Measurements from ENCODE around the gene SAFB2. TPM values are rescaled to one million over a fixed set of nuclear protein-coding genes. Genes with fewer than 3 reads are reported as not detected.

Gene SAFB2
- total RNA-seq, 1 donor from 2014 or later = 44.3 TPM

DNA sequence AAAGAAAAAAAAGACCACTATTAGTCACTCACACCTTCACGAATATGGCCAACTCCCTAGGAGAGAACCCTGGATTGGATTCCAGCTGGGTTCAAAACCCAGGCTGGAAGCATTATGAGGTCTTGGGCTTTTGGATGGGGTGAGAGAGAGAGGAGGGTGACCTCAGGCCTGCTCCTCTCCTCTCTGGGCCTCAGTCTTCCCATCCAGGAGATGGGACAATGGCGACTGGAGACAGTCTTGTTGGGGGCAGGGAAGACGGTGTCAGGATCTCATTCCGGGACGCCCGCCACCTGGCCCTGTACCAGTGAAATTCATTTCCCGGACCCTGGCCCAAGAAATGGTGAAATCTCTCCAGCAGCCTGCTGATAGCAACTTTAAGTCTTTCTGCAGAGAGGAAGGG is 81.1 kb downstream of the SAFB2 start:
- DNase-seq = no peak

GRCh38 chr19:5540208-5540607 is 82.4 kb downstream of the SAFB2 start:
- DNase-seq = no peak

DNA sequence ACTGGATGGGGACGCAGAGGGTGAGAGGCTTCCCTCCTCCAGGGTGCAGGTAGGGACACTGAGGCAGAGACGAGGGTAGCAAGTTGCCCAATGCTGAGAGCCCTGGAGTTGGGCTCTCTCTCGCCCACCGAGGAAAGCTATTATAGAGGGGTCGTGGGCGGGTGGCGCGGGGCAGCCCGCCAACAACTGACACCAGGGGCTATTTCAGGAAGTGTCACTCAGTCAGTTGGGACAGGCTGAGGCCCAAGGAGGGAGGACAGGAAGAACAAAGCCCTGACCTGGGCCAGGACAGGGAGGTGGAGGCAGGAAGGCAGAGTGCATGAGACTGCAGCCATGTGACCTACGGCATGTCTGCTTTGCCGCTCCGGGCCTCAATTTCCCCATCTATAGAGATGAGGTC is 84.7 kb downstream of the SAFB2 start:
- DNase-seq = no peak

Small RNA genes lying within 50 kb of the gene (small RNA-seq; reads per million reads assigned to genes)
- gene SNRPEP4 = not detected

Other genes with a start within 250 kb of the SAFB2 start
- gene ZNRF4, start 167.4 kb downstream of the SAFB2 start, total RNA-seq = not detected
- 0.31 TPM for gene TINCR, start 54.8 kb downstream of the SAFB2 start, total RNA-seq
- gene SAFB, start 307 bp upstream of the SAFB2 start, total RNA-seq = 76.6 TPM
- 16.2 TPM for gene MICOS13, start 57.7 kb upstream of the SAFB2 start, total RNA-seq
- gene HSD11B1L, start 58.3 kb upstream of the SAFB2 start, total RNA-seq = 16.7 TPM
- gene RPL36, start 67.5 kb upstream of the SAFB2 start, total RNA-seq = 299 TPM
- 39.6 TPM for gene LONP1, start 97.4 kb upstream of the SAFB2 start, total RNA-seq
- gene CATSPERD, start 97.9 kb upstream of the SAFB2 start, total RNA-seq = not detected
- 0.16 TPM for gene PRR22, start 162.0 kb upstream of the SAFB2 start, total RNA-seq
- gene DUS3L, start 168.4 kb upstream of the SAFB2 start, total RNA-seq = 13.3 TPM
- not detected for gene NRTN, start 182.3 kb upstream of the SAFB2 start, total RNA-seq
- not detected for gene FUT6, start 216.9 kb upstream of the SAFB2 start, total RNA-seq
- gene FUT3, start 228.7 kb upstream of the SAFB2 start, total RNA-seq = not detected
- gene FUT5, start 247.8 kb upstream of the SAFB2 start, total RNA-seq = not detected

All from occipital lobe (tissue), 3 donors.